H1 (cell line): ENCODE results near the gene ENPP3. TPM values are rescaled to one million over a fixed set of nuclear protein-coding genes. Genes with fewer than 3 reads are reported as not detected.

ENCODE experiments used
- BRCA1 ChIP-seq: IDR thresholded peaks from 2 replicates; pipeline ENCODE4 v1.6.1; 2012; ENCODE audit warnings: low read depth, low read length, improper control_type of control experiment
- CHD1 ChIP-seq: IDR thresholded peaks from 2 replicates; pipeline ENCODE4 v1.6.1; 2012; ENCODE audit warnings: low read depth, low read length, improper control_type of control experiment
- SAP30 ChIP-seq: fragments of 300-600 bp; sonication (generic); IDR thresholded peaks from 2 replicates; pipeline ENCODE4 v1.7.1; 2012; ENCODE audit warnings: low read length, moderate library complexity, mild to moderate bottlenecking, inconsistent platforms; ENCODE audit not compliant: insufficient read depth, insufficient replicate concordance
- SIRT6 ChIP-seq: IDR thresholded peaks from one replicate; pipeline ENCODE4 v1.7.1; 2012; ENCODE audit warnings: low read length, inconsistent platforms
- polyA plus RNA-seq, 7 experiments: library from polyadenylated mRNA; depleted of rRNA in 3 of 7; stranded (reverse) in 5 of 7; unstranded in 2 of 7; fragments of >200 nt in 5 of 7; fragments of 200-250 nt in 2 of 7; gene quantifications; 1 replicate in 5 of 7; 2 replicates in 1 of 7; 4 replicates in 1 of 7; pipeline versions ENCODE4 v1.2.1 to v1.2.3, GENCODE V29; 2011 to 2013; ENCODE audit warnings: missing spikeins in 2 of 7, mixed read lengths in 2 of 7
- total RNA-seq: library from RNA; stranded (reverse); fragmentation: NEBNext Ultra II Directional; extraction: Animal tissue kit (Norgen Biotek cat#: 25700); gene quantifications from 2 replicates; pipeline ENCODE4 v1.2.1, GENCODE V29; 2021
- TF ChIP-seq, protein P1 (sequence below): IDR thresholded peaks from 2 replicates; pipeline ENCODE4 v1.6.1; 2011; ENCODE audit warnings: low read length, improper control_type of control experiment

Gene ENPP3
- total and polyA plus RNA-seq, 2 of the 8 experiments (the other 6 are each of a cell fraction or from before 2014, with no cell fraction given): 0.11 TPM; not detected in 1

DNA sequence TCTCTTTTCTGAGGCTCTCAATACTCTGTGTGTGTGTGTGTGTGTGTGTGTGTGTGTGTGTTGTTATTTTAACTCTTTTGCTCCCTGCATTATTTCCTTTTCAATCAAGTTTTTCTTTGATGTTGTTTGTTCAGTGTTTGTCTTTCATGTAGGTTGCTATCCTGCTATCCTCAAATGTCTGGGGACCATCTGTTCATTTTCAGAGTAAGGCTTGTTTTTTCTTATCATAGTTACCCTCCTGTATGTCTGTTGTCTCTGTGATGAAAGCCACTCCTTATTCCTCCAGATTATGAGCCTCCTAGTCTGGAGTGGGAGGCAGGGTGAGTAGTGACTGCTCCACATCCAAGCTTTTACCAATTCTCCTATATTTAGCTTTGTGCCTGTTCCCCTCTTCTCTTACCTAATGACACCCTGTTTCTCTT lies 9.2 kb downstream of the ENPP3 start (continued):
- TF ChIP-seq, protein P1, sequence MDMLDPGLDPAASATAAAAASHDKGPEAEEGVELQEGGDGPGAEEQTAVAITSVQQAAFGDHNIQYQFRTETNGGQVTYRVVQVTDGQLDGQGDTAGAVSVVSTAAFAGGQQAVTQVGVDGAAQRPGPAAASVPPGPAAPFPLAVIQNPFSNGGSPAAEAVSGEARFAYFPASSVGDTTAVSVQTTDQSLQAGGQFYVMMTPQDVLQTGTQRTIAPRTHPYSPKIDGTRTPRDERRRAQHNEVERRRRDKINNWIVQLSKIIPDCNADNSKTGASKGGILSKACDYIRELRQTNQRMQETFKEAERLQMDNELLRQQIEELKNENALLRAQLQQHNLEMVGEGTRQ: no peak
- TF ChIP-seq SAP30 (no peak), BRCA1 (no peak), CHD1 (no peak), SIRT6 (no peak)
